Transverse colon (tissue), 4 donors: ENCODE data around the gene ABCA1. TPM values are rescaled to one million over a fixed set of nuclear protein-coding genes. Genes with fewer than 3 reads are reported as not detected.
"Not testable (repeated sequence)": the region's sequence is repeated elsewhere in the genome, so short reads cannot be mapped to it uniquely, and the experiment has no call there.

Experiments used
- DNase-seq: peaks from one replicate; pipeline ENCODE4 v3.0.0-alpha.2; 2019
- H3K27ac ChIP-seq, 4 donors: fragments of 200-600 bp; sonication (generic); 2 replicates each; pipeline ENCODE4 v1.5.1; 2016 to 2018; ENCODE audit warnings: inconsistent platforms in 4 of 4
- H3K27me3 ChIP-seq: fragments of 200-600 bp; sonication (generic); 2 replicates; pipeline ENCODE4 v1.5.1; 2017; ENCODE audit warnings: inconsistent platforms
- H3K36me3 ChIP-seq, 4 donors: fragments of 200-600 bp; sonication (generic); 2 replicates each; pipeline ENCODE4 v1.5.1; 2017 to 2019; ENCODE audit warnings: inconsistent platforms in 4 of 4
- H3K4me1 ChIP-seq, 4 donors: fragments of 200-600 bp; sonication (generic); 2 replicates each; pipeline ENCODE4 v1.5.1; 2017 to 2020; ENCODE audit warnings: inconsistent platforms in 4 of 4
- H3K4me3 ChIP-seq, 4 donors: fragments of 200-600 bp; sonication (generic); 1 replicate in 1 of 4; 2 replicates in 3 of 4; pipeline versions ENCODE4 v1.5.1 to v1.6.1; 2017 to 2019; ENCODE audit warnings: inconsistent platforms in 4 of 4
- H3K9me3 ChIP-seq, 2 donors: fragments of 200-600 bp; sonication (generic); 2 replicates each; pipeline ENCODE4 v1.5.1; 2017 to 2019; ENCODE audit warnings: inconsistent platforms in 2 of 2
- EP300 ChIP-seq: sonication (generic); formaldehyde crosslinking; IDR thresholded peaks from one replicate; pipeline ENCODE4 v1.6.1; 2017; ENCODE audit warnings: antibody characterized with exemption, low read depth
- POLR2A ChIP-seq: fragments of 450-650 bp; IDR thresholded peaks from one replicate; pipeline ENCODE4 v1.6.1; 2016; ENCODE audit warnings: antibody characterized with exemption, mild to moderate bottlenecking, moderate library complexity
- POLR2AphosphoS5 ChIP-seq, 3 donors: sonication (generic); formaldehyde crosslinking; IDR thresholded peaks; one replicate each; pipeline ENCODE4 v1.6.1; 2016; ENCODE audit warnings: antibody characterized with exemption in 3 of 3
- WGBS, 2 donors: methylation state at CpG; one replicate each; pipeline ENCODE4 v1.1.5; 2018; ENCODE audit warnings: low coverage in 1 of 2; 5-methylcytosine and 5-hydroxymethylcytosine counted together
- in situ Hi-C, 4 donors: fragments of 200-750 bp; cut with MboI; loops; one replicate each; pipeline versions ENCODE4 v1.15.0 to v1.15.1; 2017; ENCODE audit warnings: low sequenced_read_pairs in 3 of 4, low pct_ligation_motif_present in 1 of 4, low pct_unique_long_range_greater_than_20kb in 1 of 4
- intact Hi-C: fragments of 100-400 bp; cut with DNase I; formaldehyde crosslinking; loops from one replicate; pipeline ENCODE4 v1.15.1; 2023; ENCODE audit warnings: low total_unique reads
- total RNA-seq, 4 donors: library from RNA; depleted of rRNA; stranded (reverse); fragments of >200 nt; gene quantifications; one replicate each; pipeline ENCODE4 v1.1.0, GENCODE V29; 2016
- TF ChIP-seq, protein P1 (sequence below), 5 experiments: fragments of 200-600 bp in 3 of 5; fragments of 450-650 bp in 2 of 5; sonication (generic) in 3 of 5; IDR thresholded peaks; 1 replicate in 2 of 5; 2 replicates in 3 of 5; pipeline ENCODE4 v1.5.1; 2016 to 2017; ENCODE audit warnings: antibody characterized with exemption in 5 of 5, inconsistent platforms in 3 of 5, mild to moderate bottlenecking in 2 of 5, moderate library complexity in 1 of 5

The ABCA1 gene, protein sequence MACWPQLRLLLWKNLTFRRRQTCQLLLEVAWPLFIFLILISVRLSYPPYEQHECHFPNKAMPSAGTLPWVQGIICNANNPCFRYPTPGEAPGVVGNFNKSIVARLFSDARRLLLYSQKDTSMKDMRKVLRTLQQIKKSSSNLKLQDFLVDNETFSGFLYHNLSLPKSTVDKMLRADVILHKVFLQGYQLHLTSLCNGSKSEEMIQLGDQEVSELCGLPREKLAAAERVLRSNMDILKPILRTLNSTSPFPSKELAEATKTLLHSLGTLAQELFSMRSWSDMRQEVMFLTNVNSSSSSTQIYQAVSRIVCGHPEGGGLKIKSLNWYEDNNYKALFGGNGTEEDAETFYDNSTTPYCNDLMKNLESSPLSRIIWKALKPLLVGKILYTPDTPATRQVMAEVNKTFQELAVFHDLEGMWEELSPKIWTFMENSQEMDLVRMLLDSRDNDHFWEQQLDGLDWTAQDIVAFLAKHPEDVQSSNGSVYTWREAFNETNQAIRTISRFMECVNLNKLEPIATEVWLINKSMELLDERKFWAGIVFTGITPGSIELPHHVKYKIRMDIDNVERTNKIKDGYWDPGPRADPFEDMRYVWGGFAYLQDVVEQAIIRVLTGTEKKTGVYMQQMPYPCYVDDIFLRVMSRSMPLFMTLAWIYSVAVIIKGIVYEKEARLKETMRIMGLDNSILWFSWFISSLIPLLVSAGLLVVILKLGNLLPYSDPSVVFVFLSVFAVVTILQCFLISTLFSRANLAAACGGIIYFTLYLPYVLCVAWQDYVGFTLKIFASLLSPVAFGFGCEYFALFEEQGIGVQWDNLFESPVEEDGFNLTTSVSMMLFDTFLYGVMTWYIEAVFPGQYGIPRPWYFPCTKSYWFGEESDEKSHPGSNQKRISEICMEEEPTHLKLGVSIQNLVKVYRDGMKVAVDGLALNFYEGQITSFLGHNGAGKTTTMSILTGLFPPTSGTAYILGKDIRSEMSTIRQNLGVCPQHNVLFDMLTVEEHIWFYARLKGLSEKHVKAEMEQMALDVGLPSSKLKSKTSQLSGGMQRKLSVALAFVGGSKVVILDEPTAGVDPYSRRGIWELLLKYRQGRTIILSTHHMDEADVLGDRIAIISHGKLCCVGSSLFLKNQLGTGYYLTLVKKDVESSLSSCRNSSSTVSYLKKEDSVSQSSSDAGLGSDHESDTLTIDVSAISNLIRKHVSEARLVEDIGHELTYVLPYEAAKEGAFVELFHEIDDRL (N-terminal part only)
- total RNA-seq = 10 to 100 TPM; 20.5 to 67.3 (median 60.5) TPM

DNA sequence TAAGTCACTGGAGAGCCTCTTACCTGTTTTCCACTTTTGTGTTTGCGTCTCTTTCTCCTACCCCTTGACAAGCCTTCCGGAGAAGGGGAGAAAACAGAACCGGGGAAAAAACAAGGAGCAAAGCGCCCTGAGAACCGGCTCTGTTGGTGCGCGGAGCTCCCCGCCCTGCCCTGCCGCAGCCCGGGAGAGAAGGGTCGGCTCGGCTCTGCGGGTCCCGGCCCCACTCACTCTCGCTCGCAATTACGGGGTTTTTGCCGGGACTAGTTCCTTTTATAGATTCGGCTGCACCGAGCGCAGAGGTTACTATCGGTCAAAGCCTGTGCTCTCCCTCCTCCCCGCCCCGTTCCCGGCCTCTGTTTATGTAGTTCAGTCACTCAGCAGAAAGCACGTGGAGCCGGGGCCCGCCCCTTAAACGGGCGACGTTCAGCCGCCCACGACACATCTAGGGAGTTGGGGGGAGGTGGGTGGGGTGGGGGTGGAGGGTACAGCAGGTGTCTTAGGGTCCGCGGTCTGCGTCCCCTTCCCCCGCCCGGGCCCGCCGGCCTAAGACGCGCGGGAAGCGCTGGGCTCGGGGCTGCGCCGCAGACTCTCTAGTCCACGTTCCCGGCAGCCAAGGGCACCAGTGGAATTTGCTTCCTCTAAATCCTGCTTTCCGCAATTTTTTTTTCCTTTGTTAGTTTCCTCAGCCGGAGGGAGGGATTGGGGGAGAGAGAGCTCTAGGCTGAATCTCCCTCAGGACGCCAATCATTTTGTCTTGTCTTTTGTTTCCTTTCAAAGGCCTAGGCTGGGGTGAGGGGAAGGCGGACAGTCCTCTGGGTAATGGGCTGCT, at the start of gene ABCA1:
Gene ABCA1 (minus strand): TSS at position 244 of the 829 bp plus-strand sequence. CDS start 24,476 bp downstream, outside the sequence.
- H3K36me3 ChIP-seq = no peaks in the 10 kb centered on the region
- peak within 1 kb of the TSS; percentile 49 to 84 (median 72) for H3K4me3 ChIP-seq
- in situ Hi-C loops (loop anchor here (10.0 kb wide), 4 partner anchors 63 to 487 kb away; partner anchors contain the start of gene SLC44A1 (in 1 of the 4)), intact Hi-C loops (loop anchor here (1.0 to 10.0 kb wide), 5 partner anchors 39 to 487 kb away; no protein-coding TSS in a partner anchor)
- WGBS, 2 donors = 0 to 17% methylated on average over 1 to 53 of the region's 53 CpGs
- H3K27ac ChIP-seq = peak within 1 kb of the TSS; percentile 89 to 95 (median 91)
- TF ChIP-seq EP300 (no peak), POLR2AphosphoS5 (IDR thresholded peaks at IDR 0.05) (peak; percentile 92 to 98 (median 98)), POLR2A (peak; percentile 95)
- TF ChIP-seq, protein P1, sequence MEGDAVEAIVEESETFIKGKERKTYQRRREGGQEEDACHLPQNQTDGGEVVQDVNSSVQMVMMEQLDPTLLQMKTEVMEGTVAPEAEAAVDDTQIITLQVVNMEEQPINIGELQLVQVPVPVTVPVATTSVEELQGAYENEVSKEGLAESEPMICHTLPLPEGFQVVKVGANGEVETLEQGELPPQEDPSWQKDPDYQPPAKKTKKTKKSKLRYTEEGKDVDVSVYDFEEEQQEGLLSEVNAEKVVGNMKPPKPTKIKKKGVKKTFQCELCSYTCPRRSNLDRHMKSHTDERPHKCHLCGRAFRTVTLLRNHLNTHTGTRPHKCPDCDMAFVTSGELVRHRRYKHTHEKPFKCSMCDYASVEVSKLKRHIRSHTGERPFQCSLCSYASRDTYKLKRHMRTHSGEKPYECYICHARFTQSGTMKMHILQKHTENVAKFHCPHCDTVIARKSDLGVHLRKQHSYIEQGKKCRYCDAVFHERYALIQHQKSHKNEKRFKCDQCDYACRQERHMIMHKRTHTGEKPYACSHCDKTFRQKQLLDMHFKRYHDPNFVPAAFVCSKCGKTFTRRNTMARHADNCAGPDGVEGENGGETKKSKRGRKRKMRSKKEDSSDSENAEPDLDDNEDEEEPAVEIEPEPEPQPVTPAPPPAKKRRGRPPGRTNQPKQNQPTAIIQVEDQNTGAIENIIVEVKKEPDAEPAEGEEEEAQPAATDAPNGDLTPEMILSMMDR (IDR thresholded peaks at IDR 0.05) = no peak
- no peaks in the 10 kb centered on the region for H3K27me3 ChIP-seq
- H3K4me1 ChIP-seq = peaks cover 5 to 38% (median 15%) of the 10 kb centered on the region in 4 donors
- H3K9me3 ChIP-seq = no peaks in the 10 kb centered on the region
- peak; percentile 95 for DNase-seq

DNA sequence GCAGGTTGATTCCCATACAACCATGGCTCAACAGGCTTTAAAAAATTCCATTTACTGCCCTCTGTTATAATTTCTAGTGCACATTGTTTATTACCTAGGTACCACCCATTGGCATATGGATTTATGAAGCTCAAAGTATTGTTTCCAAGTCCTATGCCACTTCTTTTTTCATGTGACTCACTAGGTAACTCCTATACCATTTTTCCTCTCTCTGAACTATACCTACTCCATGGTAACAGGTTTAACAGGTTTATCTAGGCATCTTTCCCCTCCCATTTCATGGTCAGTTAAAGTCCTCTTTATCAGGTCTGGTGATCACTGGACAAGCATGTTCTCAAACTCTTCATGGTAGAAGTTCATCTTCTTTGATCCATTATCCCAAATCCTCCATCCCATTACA, 49.6 kb upstream of the ABCA1 start:
- no peak for DNase-seq
- TF ChIP-seq EP300 (no peak), POLR2AphosphoS5 (IDR thresholded peaks at IDR 0.05) (peak in 2 of 3 donors; percentile 53 to 74), POLR2A (no peak)
- TF ChIP-seq, protein P1 (IDR thresholded peaks at IDR 0.05) = no peak
- Histone ChIP-seq H3K27ac (peak overlapping the region; percentile 20 to 64 (median 56)), H3K4me3 (no peak overlapping the region), H3K4me1 (peaks cover 0 to 33% (median 14%) of the 10 kb centered on the region in 4 donors), H3K36me3 (no peaks in the 10 kb centered on the region), H3K9me3 (no peaks in the 10 kb centered on the region), H3K27me3 (no peaks in the 10 kb centered on the region)
- in situ Hi-C loops (no loop called here), intact Hi-C loops (no loop called here)

DNA sequence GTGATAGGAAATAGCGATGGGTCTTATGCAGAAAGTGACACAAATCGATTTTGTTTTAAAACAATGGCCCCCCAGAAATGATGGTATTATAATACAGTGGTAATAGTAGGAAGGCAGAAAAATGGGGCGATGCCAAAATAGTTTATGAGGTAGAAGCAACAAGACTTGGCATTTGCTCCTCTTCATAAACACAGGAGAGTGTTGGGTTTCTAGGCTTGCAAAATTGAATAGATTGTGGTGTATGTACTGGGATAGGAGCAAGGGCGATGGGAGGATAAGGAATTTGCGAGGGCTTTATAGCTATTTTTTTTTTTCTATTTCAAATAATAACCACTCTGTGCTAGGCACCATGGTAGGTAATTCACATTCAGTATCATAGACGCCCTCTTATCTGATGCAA, 49.2 kb upstream of the ABCA1 start:
- 81 to 85% methylated on average over 6 of the region's 6 CpGs for WGBS, 2 donors
- H3K9me3 ChIP-seq = no peaks in the 10 kb centered on the region
- DNase-seq = no peak
- peaks cover 0 to 31% (median 14%) of the 10 kb centered on the region in 4 donors for H3K4me1 ChIP-seq
- H3K27me3 ChIP-seq = no peaks in the 10 kb centered on the region
- H3K36me3 ChIP-seq = no peaks in the 10 kb centered on the region
- no peak overlapping the region for H3K4me3 ChIP-seq
- in situ Hi-C loops (no loop called here), intact Hi-C loops (no loop called here)
- peak overlapping the region; percentile 20 to 64 (median 56) for H3K27ac ChIP-seq
- TF ChIP-seq EP300 (no peak), POLR2A (no peak), POLR2AphosphoS5 (IDR thresholded peaks at IDR 0.05) (no peak)
- TF ChIP-seq, protein P1 (IDR thresholded peaks at IDR 0.05) = no peak

DNA sequence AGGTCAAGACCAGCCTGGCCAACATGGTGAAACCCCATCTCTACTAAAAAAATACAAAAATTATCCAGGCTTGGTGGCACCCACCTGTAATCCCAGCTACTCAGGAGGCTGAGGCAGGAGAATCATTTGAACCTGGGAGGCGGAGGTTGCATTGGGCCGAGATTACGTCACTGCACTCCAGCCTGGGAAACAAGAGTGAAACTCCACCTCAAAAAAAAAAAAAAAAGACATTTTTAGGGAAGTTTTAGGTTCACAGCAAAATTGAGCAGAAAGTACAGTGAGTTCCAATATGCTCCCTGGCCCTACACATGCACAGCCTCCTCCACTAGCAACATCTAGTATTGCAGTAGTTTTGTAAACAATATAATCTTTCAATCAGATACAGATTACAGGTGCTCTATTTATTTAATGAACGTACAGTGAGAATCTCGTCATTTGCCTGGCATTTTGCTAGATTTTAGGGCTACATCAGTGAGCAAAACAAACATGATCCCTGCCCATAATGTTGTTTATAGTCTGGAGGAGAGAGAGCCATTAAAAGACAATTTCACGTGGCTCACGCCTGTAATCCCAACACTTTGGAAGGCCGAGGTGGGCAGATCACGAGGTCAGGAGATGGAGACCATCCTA, 48.1 kb upstream of the ABCA1 start:
- DNase-seq, H3K27me3 ChIP-seq, H3K36me3 ChIP-seq, in situ Hi-C loops, H3K4me3 ChIP-seq, H3K27ac ChIP-seq, H3K9me3 ChIP-seq, intact Hi-C loops: not testable (repeated sequence)
- H3K4me1 ChIP-seq = peaks cover 0 to 36% (median 16%) of the 10 kb centered on the region in 4 donors
- whole genome bisulfite sequencing, 2 donors = 71 to 100% methylated on average over 1 to 9 of the region's 9 CpGs
